ENCODE data around the gene LAMTOR1. TPM values are rescaled to one million over a fixed set of nuclear protein-coding genes. Genes with fewer than 3 reads are reported as not detected.

Gene LAMTOR1
- total and polyA plus RNA-seq, 2 donors (not counting 3 experiments of a cell fraction or from before 2014, with no cell fraction given): 95.1 to 174 TPM

- no TSS peak for BruUV-seq (replicated peaks)
- peak overlapping the region; percentile 94 for H3K27ac ChIP-seq (ENCODE audit: insufficient read depth, low read depth, low read length)
- no peaks in the 10 kb centered on the region for H3K9me1 ChIP-seq (replicated peaks; ENCODE audit: control insufficient read depth, extremely low read depth, insufficient read depth, low read length)
- H2AFZ ChIP-seq (ENCODE audit: low read depth, low read length): peak overlapping the region; percentile 39
- dilution Hi-C loops (cut with MboI; ENCODE audit: extremely low pct_ligation_motif_present, low sequenced_read_pairs): loop anchor here (10.0 kb wide), 1 partner anchor 55 kb away; no protein-coding TSS in a partner anchor
- H3K4me2 ChIP-seq (ENCODE audit: insufficient read depth, low read length): peak overlapping the region; percentile 96
- TF ChIP-seq POLR2A (IDR thresholded peaks at IDR 0.05; ENCODE audit: low read depth, low read length): no peak
- no peak for TF ChIP-seq FOS (IDR thresholded peaks at IDR 0.05; ENCODE audit: borderline replicate concordance, insufficient read depth, low read length)
- TF ChIP-seq, protein P1, sequence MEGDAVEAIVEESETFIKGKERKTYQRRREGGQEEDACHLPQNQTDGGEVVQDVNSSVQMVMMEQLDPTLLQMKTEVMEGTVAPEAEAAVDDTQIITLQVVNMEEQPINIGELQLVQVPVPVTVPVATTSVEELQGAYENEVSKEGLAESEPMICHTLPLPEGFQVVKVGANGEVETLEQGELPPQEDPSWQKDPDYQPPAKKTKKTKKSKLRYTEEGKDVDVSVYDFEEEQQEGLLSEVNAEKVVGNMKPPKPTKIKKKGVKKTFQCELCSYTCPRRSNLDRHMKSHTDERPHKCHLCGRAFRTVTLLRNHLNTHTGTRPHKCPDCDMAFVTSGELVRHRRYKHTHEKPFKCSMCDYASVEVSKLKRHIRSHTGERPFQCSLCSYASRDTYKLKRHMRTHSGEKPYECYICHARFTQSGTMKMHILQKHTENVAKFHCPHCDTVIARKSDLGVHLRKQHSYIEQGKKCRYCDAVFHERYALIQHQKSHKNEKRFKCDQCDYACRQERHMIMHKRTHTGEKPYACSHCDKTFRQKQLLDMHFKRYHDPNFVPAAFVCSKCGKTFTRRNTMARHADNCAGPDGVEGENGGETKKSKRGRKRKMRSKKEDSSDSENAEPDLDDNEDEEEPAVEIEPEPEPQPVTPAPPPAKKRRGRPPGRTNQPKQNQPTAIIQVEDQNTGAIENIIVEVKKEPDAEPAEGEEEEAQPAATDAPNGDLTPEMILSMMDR (IDR thresholded peaks at IDR 0.05; ENCODE audit: extremely low read depth in 1 of 2, insufficient read depth in 1 of 2, low read depth in 1 of 2, low read length in 2 of 2): no peak
- TF ChIP-seq EZH2 (IDR thresholded peaks at IDR 0.05; ENCODE audit: borderline replicate concordance, low read depth, low read length, severe bottlenecking): no peak
- no peak for TF ChIP-seq MYC (IDR thresholded peaks at IDR 0.05; ENCODE audit: low read depth, low read length)
- TF ChIP-seq JUN (IDR thresholded peaks at IDR 0.05; ENCODE audit: borderline replicate concordance, insufficient read depth, insufficient read length, low read depth): no peak
- TF ChIP-seq GATA2 (IDR thresholded peaks at IDR 0.05; ENCODE audit: insufficient read depth, insufficient read length, low read depth, low read length): no peak
- no peak for TF ChIP-seq POLR2AphosphoS5 (IDR thresholded peaks at IDR 0.05; ENCODE audit: insufficient read depth, low read depth, low read length)
- TF ChIP-seq MAX (IDR thresholded peaks at IDR 0.05; ENCODE audit: insufficient read depth, insufficient read length): no peak
- intact Hi-C loops (cut with micrococcal nuclease): loop anchor here (1.0 to 2.0 kb wide), 6 partner anchors 8 to 65 kb away; partner anchors contain the start of genes ANAPC15 and LAMTOR1
- POLR2A ChIA-PET: no interaction called here
- no peaks in the 10 kb centered on the region for H3K9me3 ChIP-seq (replicated peaks; ENCODE audit: control insufficient read depth, insufficient read depth, low read length)
- peaks cover 49% of the 10 kb centered on the region for H3K79me2 ChIP-seq (ENCODE audit: control insufficient read depth, insufficient read depth, low read length)
- CTCF ChIA-PET: interaction anchor here (0.9 to 3.0 kb wide), 3 partner anchors 12 to 54 kb away, joined by 3 to 45 read pairs (median 3); no protein-coding TSS in a partner anchor
- DNase-seq (ENCODE audit: low read depth, low spot score) (no peak), FAIRE-seq (no peak)
- H3K9ac ChIP-seq (replicated peaks; ENCODE audit: extremely low read depth, insufficient read depth, low read length): peak overlapping the region; percentile 72
- no peaks in the 10 kb centered on the region for H3K36me3 ChIP-seq (ENCODE audit: control insufficient read depth in 2 of 2, extremely low read depth in 1 of 2, insufficient read depth in 2 of 2, low read length in 2 of 2)
- H3K4me3 ChIP-seq (replicated peaks in 1 of 3; ENCODE audit: insufficient read depth in 1 of 3, low read depth in 1 of 3, low read length in 3 of 3): peak overlapping the region; percentile 64 to 82 (median 78)
- H4K20me1 ChIP-seq (replicated peaks; ENCODE audit: control insufficient read depth, extremely low read depth, insufficient read depth, low read length): no peaks in the 10 kb centered on the region
- peaks cover 28% of the 10 kb centered on the region for H3K4me1 ChIP-seq (ENCODE audit: control insufficient read depth, extremely low read depth, insufficient read depth, low read length)
- H3K27me3 ChIP-seq (ENCODE audit: control insufficient read depth in 2 of 2, insufficient read depth in 2 of 2, low read length in 2 of 2): no peaks in the 10 kb centered on the region
Observed at GRCh38 chr11:72079819-72080325, 23.2 kb downstream of the LAMTOR1 start.
